Uterus (tissue), 4 donors: ENCODE results near the gene MAP1B. TPM values are rescaled to one million over a fixed set of nuclear protein-coding genes. Genes with fewer than 3 reads are reported as not detected.
A peak's percentile ranks its signal among the peaks of the same experiment; 100 is the strongest.

Source experiments
- DNase-seq, 2 donors: peaks; one replicate each; pipeline ENCODE4 v3.0.0-alpha.2; 2019 to 2020
- H3K27ac ChIP-seq, 2 donors: fragments of 200-600 bp; sonication (generic); 1 replicate in 1 of 2; 2 replicates in 1 of 2; pipeline ENCODE4 v1.5.1; 2016 to 2018
- H3K27me3 ChIP-seq, 2 donors: fragments of 200-600 bp; sonication (generic); one replicate each; pipeline ENCODE4 v1.5.1; 2018 to 2019; ENCODE audit warnings: control low read depth in 1 of 2
- H3K36me3 ChIP-seq, 2 donors: fragments of 200-600 bp; sonication (generic); one replicate each; pipeline ENCODE4 v1.5.1; 2019; ENCODE audit warnings: control low read depth in 1 of 2
- H3K4me1 ChIP-seq, 2 donors: fragments of 200-600 bp; sonication (generic); one replicate each; pipeline ENCODE4 v1.5.1; 2018 to 2019; ENCODE audit warnings: control low read depth in 1 of 2
- H3K4me3 ChIP-seq, 2 donors: fragments of 200-600 bp; sonication (generic); 1 replicate in 1 of 2; 2 replicates in 1 of 2; pipeline ENCODE4 v1.5.1; 2018 to 2019; ENCODE audit warnings: mild to moderate bottlenecking in 1 of 2
- H3K9me3 ChIP-seq, 2 donors: fragments of 200-600 bp; sonication (generic); one replicate each; pipeline ENCODE4 v1.5.1; 2019; ENCODE audit warnings: control low read depth in 1 of 2
- CTCF ChIP-seq, 4 experiments: fragments of 200-600 bp in 2 of 4; fragments of 450-650 bp in 2 of 4; sonication (generic) in 2 of 4; IDR thresholded peaks; one replicate each; pipeline ENCODE4 v1.5.1; 2016 to 2019; ENCODE audit warnings: antibody characterized with exemption in 4 of 4, mild to moderate bottlenecking in 2 of 4, moderate library complexity in 1 of 4
- POLR2A ChIP-seq, 2 donors: fragments of 450-650 bp; IDR thresholded peaks; one replicate each; pipeline ENCODE4 v1.6.1; 2016; ENCODE audit warnings: antibody characterized with exemption in 2 of 2, mild to moderate bottlenecking in 1 of 2, moderate library complexity in 1 of 2
- intact Hi-C: fragments of 100-400 bp; cut with DNase I; formaldehyde crosslinking; loops from one replicate; pipeline ENCODE4 v1.15.1; 2023; ENCODE audit warnings: low total_unique reads
- total RNA-seq, 4 donors: library from RNA; depleted of rRNA in 3 of 4; stranded (reverse); fragments of >200 nt in 3 of 4; gene quantifications; one replicate each; pipeline versions ENCODE4 v1.1.0 to v1.2.4, GENCODE V29; 2014 to 2023
- donor health status: DM: yes; HTN: yes; CAD: no.

MAP1B gene
- total RNA-seq, 4 donors from 2014 or later: 92.0 to 212 (median 132) TPM

GRCh38 chr5:72231991-72232703 is 124.9 kb downstream of the MAP1B start:
- Histone ChIP-seq H3K4me1 (peaks cover 0 to 7% of the 10 kb centered on the region in 2 donors), H3K36me3 (no peaks in the 10 kb centered on the region), H3K27me3 (no peaks in the 10 kb centered on the region), H3K9me3 (no peaks in the 10 kb centered on the region), H3K4me3 (no peak overlapping the region), H3K27ac (no peak overlapping the region)
- DNase-seq: no peak
- TF ChIP-seq POLR2A (IDR thresholded peaks at IDR 0.05): no peak
- intact Hi-C loops: no loop called here

GRCh38 chr5:72232838-72233237 is 125.6 kb downstream of the MAP1B start:
- Histone ChIP-seq H3K27ac (no peak overlapping the region), H3K36me3 (no peaks in the 10 kb centered on the region), H3K27me3 (no peaks in the 10 kb centered on the region), H3K4me1 (peaks cover 0 to 7% of the 10 kb centered on the region in 2 donors), H3K4me3 (no peak overlapping the region), H3K9me3 (no peaks in the 10 kb centered on the region)
- intact Hi-C loops: no loop called here
- no peak for DNase-seq
- no peak for TF ChIP-seq CTCF (IDR thresholded peaks at IDR 0.05)
- TF ChIP-seq POLR2A (IDR thresholded peaks at IDR 0.05): no peak

GRCh38 chr5:72233835-72234234 is 126.6 kb downstream of the MAP1B start:
- intact Hi-C loops: no loop called here
- Histone ChIP-seq H3K36me3 (no peaks in the 10 kb centered on the region), H3K4me3 (no peak overlapping the region), H3K9me3 (no peaks in the 10 kb centered on the region), H3K27ac (no peak overlapping the region), H3K27me3 (no peaks in the 10 kb centered on the region), H3K4me1 (peaks cover 0 to 7% of the 10 kb centered on the region in 2 donors)
- TF ChIP-seq CTCF (IDR thresholded peaks at IDR 0.05): no peak
- DNase-seq: no peak

GRCh38 chr5:72234265-72234700 is 127.0 kb downstream of the MAP1B start:
- Histone ChIP-seq H3K4me1 (peaks cover 0 to 7% of the 10 kb centered on the region in 2 donors), H3K9me3 (no peaks in the 10 kb centered on the region), H3K36me3 (no peaks in the 10 kb centered on the region), H3K4me3 (no peak overlapping the region), H3K27ac (no peak overlapping the region), H3K27me3 (no peaks in the 10 kb centered on the region)
- TF ChIP-seq CTCF (IDR thresholded peaks at IDR 0.05): no peak
- no peak for TF ChIP-seq POLR2A (IDR thresholded peaks at IDR 0.05)
- intact Hi-C loops: no loop called here
- no peak for DNase-seq

GRCh38 chr5:72234868-72235267 is 127.6 kb downstream of the MAP1B start:
- DNase-seq: no peak
- Histone ChIP-seq H3K36me3 (no peaks in the 10 kb centered on the region), H3K9me3 (no peaks in the 10 kb centered on the region), H3K27me3 (no peaks in the 10 kb centered on the region), H3K4me1 (peaks cover 0 to 7% of the 10 kb centered on the region in 2 donors), H3K27ac (peak overlapping the region in 1 of 2 donors; percentile 61), H3K4me3 (no peak overlapping the region)
- TF ChIP-seq CTCF (IDR thresholded peaks at IDR 0.05) (no peak), POLR2A (IDR thresholded peaks at IDR 0.05) (no peak)
- intact Hi-C loops: no loop called here
